H1 (cell line): ENCODE measurements around the gene CD300C.

Experiments used
- CBX5 ChIP-seq: fragments of 300-800, 300-1000 bp; sonication (generic); IDR thresholded peaks from 2 replicates; pipeline ENCODE4 v1.7.1; 2016; ENCODE audit warnings: antibody characterized with exemption, low read length, low read depth
- CHD1 ChIP-seq: IDR thresholded peaks from 2 replicates; pipeline ENCODE4 v1.6.1; 2012; ENCODE audit warnings: low read depth, low read length, improper control_type of control experiment
- POLR2A ChIP-seq, 2 experiments: IDR thresholded peaks; 1 replicate in 1 of 2; 2 replicates in 1 of 2; pipeline ENCODE4 v1.6.1; 2011; ENCODE audit warnings: low read depth in 2 of 2, low read length in 2 of 2, mild to moderate bottlenecking in 2 of 2; ENCODE audit errors: control extremely low read depth in 1 of 2
- RAD21 ChIP-seq, 2 experiments: IDR thresholded peaks in 1 of 2; conservative IDR thresholded peaks in 1 of 2; 2 replicates each; pipeline ENCODE4 v1.6.1; 2011; ENCODE audit warnings: low read depth in 2 of 2, low read length in 2 of 2, improper control_type of control experiment in 1 of 2, inconsistent platforms in 1 of 2, mild to moderate bottlenecking in 1 of 2, moderate library complexity in 1 of 2
- TCF12 ChIP-seq: IDR thresholded peaks from 2 replicates; pipeline ENCODE4 v1.6.1; 2011; ENCODE audit warnings: low read depth, mild to moderate bottlenecking, low read length
- TF ChIP-seq, protein P1 (sequence below), 3 experiments: IDR thresholded peaks; 1 replicate in 2 of 3; 2 replicates in 1 of 3; pipeline versions ENCODE4 v1.5.1 to v1.6.1; 2011; ENCODE audit warnings: low read length in 3 of 3, mild to moderate bottlenecking in 3 of 3, inconsistent platforms in 2 of 3, low read depth in 1 of 3, moderate library complexity in 1 of 3; ENCODE audit not compliant: insufficient read depth in 1 of 3; ENCODE audit errors: control extremely low read depth in 1 of 3

DNA sequence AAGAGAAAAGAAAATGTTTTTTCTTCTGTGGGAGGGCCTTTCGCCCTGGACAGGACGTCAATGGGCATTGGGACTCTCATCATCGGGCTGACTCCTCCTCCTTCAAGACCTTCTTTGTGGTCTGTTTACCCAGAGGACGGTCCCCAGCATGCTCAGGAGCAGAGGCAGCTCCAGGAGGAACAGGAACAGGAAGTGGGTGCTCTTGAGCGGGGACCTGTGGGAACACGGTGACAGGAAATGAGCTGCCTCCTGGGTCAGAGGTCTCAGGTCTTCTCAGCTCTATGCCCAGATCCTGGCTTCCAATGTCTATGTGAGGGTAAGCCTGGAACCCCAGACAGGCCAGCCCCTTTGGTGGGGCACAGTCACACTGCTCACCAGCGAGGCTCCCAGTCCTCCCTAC is 34.0 kb upstream of the CD300C start:
- TF ChIP-seq, protein P1, sequence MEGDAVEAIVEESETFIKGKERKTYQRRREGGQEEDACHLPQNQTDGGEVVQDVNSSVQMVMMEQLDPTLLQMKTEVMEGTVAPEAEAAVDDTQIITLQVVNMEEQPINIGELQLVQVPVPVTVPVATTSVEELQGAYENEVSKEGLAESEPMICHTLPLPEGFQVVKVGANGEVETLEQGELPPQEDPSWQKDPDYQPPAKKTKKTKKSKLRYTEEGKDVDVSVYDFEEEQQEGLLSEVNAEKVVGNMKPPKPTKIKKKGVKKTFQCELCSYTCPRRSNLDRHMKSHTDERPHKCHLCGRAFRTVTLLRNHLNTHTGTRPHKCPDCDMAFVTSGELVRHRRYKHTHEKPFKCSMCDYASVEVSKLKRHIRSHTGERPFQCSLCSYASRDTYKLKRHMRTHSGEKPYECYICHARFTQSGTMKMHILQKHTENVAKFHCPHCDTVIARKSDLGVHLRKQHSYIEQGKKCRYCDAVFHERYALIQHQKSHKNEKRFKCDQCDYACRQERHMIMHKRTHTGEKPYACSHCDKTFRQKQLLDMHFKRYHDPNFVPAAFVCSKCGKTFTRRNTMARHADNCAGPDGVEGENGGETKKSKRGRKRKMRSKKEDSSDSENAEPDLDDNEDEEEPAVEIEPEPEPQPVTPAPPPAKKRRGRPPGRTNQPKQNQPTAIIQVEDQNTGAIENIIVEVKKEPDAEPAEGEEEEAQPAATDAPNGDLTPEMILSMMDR (IDR thresholded peaks at IDR 0.05; ENCODE audit: control extremely low read depth in 1 of 3, insufficient read depth in 1 of 3, low read depth in 1 of 3, low read length in 3 of 3), result no peak
- TF ChIP-seq RAD21 (IDR thresholded peaks at IDR 0.05 in 1 of 2, conservative IDR thresholded peaks at IDR 0.05 in 1 of 2; ENCODE audit: low read depth in 2 of 2, low read length in 2 of 2) (no peak), CHD1 (no peak), CBX5 (no peak), TCF12 (no peak), POLR2A (IDR thresholded peaks at IDR 0.05; ENCODE audit: control extremely low read depth in 1 of 2, low read depth in 2 of 2, low read length in 2 of 2) (no peak)
